Gastrocnemius medialis (tissue), 4 donors: ENCODE measurements around the gene MAPRE2. TPM values are rescaled to one million over a fixed set of nuclear protein-coding genes. Genes with fewer than 3 reads are reported as not detected.

ENCODE experiments used
- ATAC-seq, 2 donors: fragments of 150-250 bp; one replicate each; pipeline ENCODE4 v1.9.1; 2016
- DNase-seq, 2 donors: peaks; one replicate each; pipeline ENCODE4 v3.0.0-alpha.2; 2019
- H3K27ac ChIP-seq, 4 donors: fragments of 200-600 bp; sonication (generic); 1 replicate in 1 of 4; 2 replicates in 3 of 4; pipeline ENCODE4 v1.5.1; 2016 to 2018; ENCODE audit warnings: mild to moderate bottlenecking in 2 of 4, moderate library complexity in 1 of 4
- H3K27me3 ChIP-seq, 3 donors: fragments of 200-600 bp; sonication (generic) in 2 of 3; 1 replicate in 1 of 3; 2 replicates in 2 of 3; pipeline versions ENCODE4 v1.5.1 to v1.6.0; 2016 to 2019; ENCODE audit warnings: mild to moderate bottlenecking in 1 of 3, moderate library complexity in 1 of 3
- H3K36me3 ChIP-seq, 2 donors: fragments of 200-600 bp; sonication (generic) in 1 of 2; one replicate each; pipeline ENCODE4 v1.5.1; 2017 to 2018
- H3K4me1 ChIP-seq, 2 donors: fragments of 200-600 bp; sonication (generic) in 1 of 2; one replicate each; pipeline ENCODE4 v1.5.1; 2016 to 2017; ENCODE audit warnings: mild to moderate bottlenecking in 2 of 2
- H3K4me3 ChIP-seq, 4 donors: fragments of 200-600 bp; sonication (generic) in 3 of 4; 1 replicate in 1 of 4; 2 replicates in 3 of 4; pipeline ENCODE4 v1.5.1; 2016 to 2019; ENCODE audit warnings: mild to moderate bottlenecking in 2 of 4
- H3K9me3 ChIP-seq, 3 donors: fragments of 200-600 bp; sonication (generic) in 2 of 3; 1 replicate in 1 of 3; 2 replicates in 2 of 3; pipeline ENCODE4 v1.5.1; 2016 to 2019
- CTCF ChIP-seq, 5 experiments: fragments of 450-650 bp in 3 of 5; fragments of 200-600 bp in 2 of 5; sonication (generic) in 2 of 5; IDR thresholded peaks in 4 of 5; conservative IDR thresholded peaks in 1 of 5; 1 replicate in 4 of 5; 2 replicates in 1 of 5; pipeline ENCODE4 v1.5.1; 2016 to 2019; ENCODE audit warnings: antibody characterized with exemption in 5 of 5, mild to moderate bottlenecking in 3 of 5, moderate library complexity in 3 of 5
- POLR2A ChIP-seq, 2 donors: fragments of 450-650 bp; IDR thresholded peaks; one replicate each; pipeline ENCODE4 v1.6.1; 2017; ENCODE audit warnings: antibody characterized with exemption in 2 of 2, mild to moderate bottlenecking in 2 of 2, moderate library complexity in 2 of 2
- in situ Hi-C, 4 donors: fragments of 200-750 bp; cut with MboI; loops; one replicate each; pipeline versions ENCODE4 v1.15.0 to v1.8.0; 2017; ENCODE audit warnings: low sequenced_read_pairs in 4 of 4
- intact Hi-C: fragments of 100-400 bp; cut with DNase I; formaldehyde crosslinking; loops from one replicate; pipeline ENCODE4 v1.15.1; 2023; ENCODE audit warnings: low total_unique reads
- total RNA-seq, 4 donors: library from RNA; depleted of rRNA; stranded (reverse); fragments of >200 nt; gene quantifications; one replicate each; pipeline versions ENCODE4 v1.1.0 to v1.2.3, GENCODE V29; 2016

The MAPRE2 gene
- total RNA-seq, 4 donors from 2014 or later = 21.3 to 46.2 (median 34.4) TPM

- H3K27me3 ChIP-seq = no peaks in the 10 kb centered on the region
- intact Hi-C loops = no loop called here
- H3K9me3 ChIP-seq = no peaks in the 10 kb centered on the region
- ATAC-seq (peak; percentile 78), DNase-seq (peak in 1 of 2 donors; percentile 55)
- in situ Hi-C loops = no loop called here
- H3K4me3 ChIP-seq = no peak overlapping the region
- TF ChIP-seq POLR2A (IDR thresholded peaks at IDR 0.05) (no peak), CTCF (IDR thresholded peaks at IDR 0.05 in 4 of 5, conservative IDR thresholded peaks at IDR 0.05 in 1 of 5) (no peak)
- peak overlapping the region; percentile 37 to 87 (median 70) for H3K27ac ChIP-seq
- H3K36me3 ChIP-seq = no peaks in the 10 kb centered on the region
- peaks cover 35 to 42% of the 10 kb centered on the region in 2 donors for H3K4me1 ChIP-seq
Measured at GRCh38 chr18:35091841-35092240, 50.6 kb downstream of the MAPRE2 start.

- H3K36me3 ChIP-seq = peaks cover 0 to 21% of the 10 kb centered on the region in 2 donors
- no peaks in the 10 kb centered on the region for H3K27me3 ChIP-seq
- TF ChIP-seq POLR2A (IDR thresholded peaks at IDR 0.05) (no peak), CTCF (IDR thresholded peaks at IDR 0.05 in 4 of 5, conservative IDR thresholded peaks at IDR 0.05 in 1 of 5) (no peak)
- intact Hi-C loops (no loop called here), in situ Hi-C loops (no loop called here)
- DNase-seq = no peak
- peak overlapping the region in 3 of 4 donors; percentile 5 to 64 (median 62) for H3K27ac ChIP-seq
- H3K4me3 ChIP-seq = no peak overlapping the region
- ATAC-seq = no peak
- peaks cover 5 to 12% of the 10 kb centered on the region in 2 donors for H3K4me1 ChIP-seq
- H3K9me3 ChIP-seq = no peaks in the 10 kb centered on the region
Measured at GRCh38 chr18:35095983-35096676, 54.9 kb downstream of the MAPRE2 start.

GRCh38 chr18:35096677-35097011, 55.4 kb downstream of the MAPRE2 start:
- ATAC-seq (no peak), DNase-seq (no peak)
- peak overlapping the region in 3 of 4 donors; percentile 15 to 64 (median 62) for H3K27ac ChIP-seq
- peaks cover 0 to 21% of the 10 kb centered on the region in 2 donors for H3K36me3 ChIP-seq
- in situ Hi-C loops = no loop called here
- no peaks in the 10 kb centered on the region for H3K27me3 ChIP-seq
- no peaks in the 10 kb centered on the region for H3K9me3 ChIP-seq
- peaks cover 5 to 12% of the 10 kb centered on the region in 2 donors for H3K4me1 ChIP-seq
- no peak overlapping the region for H3K4me3 ChIP-seq
- TF ChIP-seq POLR2A (IDR thresholded peaks at IDR 0.05) (no peak), CTCF (IDR thresholded peaks at IDR 0.05 in 4 of 5, conservative IDR thresholded peaks at IDR 0.05 in 1 of 5) (no peak)
- intact Hi-C loops = no loop called here

GRCh38 chr18:35097195-35097594, 56.0 kb downstream of the MAPRE2 start:
- H3K27ac ChIP-seq = peak overlapping the region in 3 of 4 donors; percentile 15 to 64 (median 62)
- ATAC-seq (no peak), DNase-seq (no peak)
- peaks cover 0 to 21% of the 10 kb centered on the region in 2 donors for H3K36me3 ChIP-seq
- in situ Hi-C loops = no loop called here
- H3K9me3 ChIP-seq = no peaks in the 10 kb centered on the region
- H3K27me3 ChIP-seq = no peaks in the 10 kb centered on the region
- H3K4me1 ChIP-seq = peaks cover 5 to 12% of the 10 kb centered on the region in 2 donors
- H3K4me3 ChIP-seq = no peak overlapping the region
- TF ChIP-seq CTCF (IDR thresholded peaks at IDR 0.05 in 4 of 5, conservative IDR thresholded peaks at IDR 0.05 in 1 of 5) = no peak
- TF ChIP-seq POLR2A (IDR thresholded peaks at IDR 0.05) = no peak
- intact Hi-C loops = no loop called here
